HCT116 (cell line): ENCODE data around the gene NRGN. TPM values are rescaled to one million over a fixed set of nuclear protein-coding genes. Genes with fewer than 3 reads are reported as not detected.

Source experiments
- ATAC-seq: fragments of 200-7000 bp; cut with Tn5 transposase; 2 replicates; pipeline ENCODE4 v1.9.1; 2020; ENCODE audit warnings: mild to moderate bottlenecking, moderate library complexity
- BruUV-seq: library from RNA; stranded (reverse); fragments of 400-500 nt; replicated peaks from 2 replicates; lab custom pipeline; 2021; lab: Mats Ljungman, UMichigan
- CTCF ChIA-PET: fragments of 300-600 bp; sonication (Branson Sonifier 250); formaldehyde crosslinking; loops from one replicate; lab custom pipeline; 2021; ENCODE audit warnings: antibody characterized with exemption; lab: Charles Lee
- POLR2A ChIA-PET: fragments of 300-600, 350-600 bp; sonication (Branson Sonifier 250); formaldehyde crosslinking; loops from one replicate; lab custom pipeline; 2021; ENCODE audit warnings: antibody characterized with exemption; lab: Charles Lee
- RAD21 ChIA-PET, 2 experiments: fragments of 300-600 bp; sonication (Branson Sonifier 250); formaldehyde crosslinking; loops; one replicate each; lab custom pipeline; 2023; ENCODE audit warnings: low total read pairs in 2 of 2; ENCODE audit not compliant: uncharacterized antibody in 2 of 2, unreplicated experiment in 2 of 2, low non-redundant PET in 1 of 2; lab: Charles Lee
- DNase-seq: peaks from one replicate; pipeline ENCODE4 v3.0.0-alpha.2; 2010; ENCODE audit warnings: low read depth, low spot score
- H2AFZ ChIP-seq: fragments of 200-600 bp; shearing (Covaris generic), sonication (generic); 2 replicates; pipeline ENCODE4 v1.6.1; 2017; ENCODE audit warnings: low read depth, mixed run types, mixed read lengths, antibody characterized with exemption, low read length; ENCODE audit not compliant: poor library complexity, severe bottlenecking
- H3K27ac ChIP-seq: 2 replicates; pipeline ENCODE4 v1.5.1; 2012; ENCODE audit warnings: low read depth, low read length
- H3K27me3 ChIP-seq: fragments of 200-600 bp; sonication (generic); 2 replicates; pipeline ENCODE4 v1.6.1; 2016; ENCODE audit warnings: mixed run types, low read length, mixed read lengths; ENCODE audit not compliant: insufficient read depth
- H3K36me3 ChIP-seq, 2 experiments: fragments of 200-500 bp in 1 of 2; fragments of 200-600 bp in 1 of 2; sonication (Bioruptor generic) in 1 of 2; sonication (generic) in 1 of 2; 2 replicates each; pipeline versions ENCODE4 v1.5.1 to v1.6.1; 2014 to 2016; ENCODE audit warnings: low read length in 2 of 2, inconsistent platforms in 1 of 2, mixed read lengths in 1 of 2, mixed run types in 1 of 2; ENCODE audit not compliant: insufficient read depth in 2 of 2, control insufficient read depth in 1 of 2
- H3K4me1 ChIP-seq, 2 experiments: fragments of 200-600 bp in 1 of 2; sonication (generic) in 1 of 2; 2 replicates each; pipeline versions ENCODE4 v1.5.1 to v1.6.1; 2012 to 2017; ENCODE audit warnings: low read length in 2 of 2, inconsistent platforms in 1 of 2, mild to moderate bottlenecking in 1 of 2, mixed read lengths in 1 of 2, mixed run types in 1 of 2, moderate library complexity in 1 of 2; ENCODE audit not compliant: insufficient read depth in 2 of 2, control insufficient read depth in 1 of 2
- H3K4me2 ChIP-seq: fragments of 200-600 bp; sonication (generic); 2 replicates; pipeline ENCODE4 v1.6.1; 2017; ENCODE audit warnings: mixed run types, low read length, mixed read lengths
- H3K4me3 ChIP-seq, 2 experiments: fragments of 200-600 bp in 1 of 2; sonication (generic) in 1 of 2; replicated peaks in 1 of 2; 2 replicates each; pipeline ENCODE4 v1.5.1; 2011 to 2016; ENCODE audit warnings: low read length in 2 of 2, control low read depth in 1 of 2, low read depth in 1 of 2, mild to moderate bottlenecking in 1 of 2, mixed read lengths in 1 of 2, mixed run types in 1 of 2
- H3K79me2 ChIP-seq: fragments of 200-600 bp; sonication (generic); 2 replicates; pipeline ENCODE4 v1.6.1; 2017; ENCODE audit warnings: mild to moderate bottlenecking, mixed run types, low read length, moderate library complexity, mixed read lengths; ENCODE audit not compliant: insufficient read depth
- H3K9ac ChIP-seq: fragments of 200-600 bp; sonication (generic); 2 replicates; pipeline ENCODE4 v1.6.1; 2016; ENCODE audit warnings: low read length, mixed read lengths
- H3K9me2 ChIP-seq: fragments of 200-600 bp; sonication (generic), shearing (Covaris generic); 2 replicates; pipeline ENCODE4 v1.6.1; 2017; ENCODE audit warnings: mixed run types, mild to moderate bottlenecking, moderate library complexity; ENCODE audit not compliant: insufficient read depth
- H3K9me3 ChIP-seq, 2 experiments: fragments of 200-500 bp in 1 of 2; fragments of 200-600 bp in 1 of 2; sonication (Bioruptor generic) in 1 of 2; sonication (generic) in 1 of 2; 2 replicates each; pipeline ENCODE4 v1.6.1; 2014 to 2017; ENCODE audit warnings: low read length in 2 of 2, mixed read lengths in 2 of 2, inconsistent platforms in 1 of 2, low read depth in 1 of 2, mild to moderate bottlenecking in 1 of 2, mixed run types in 1 of 2, moderate library complexity in 1 of 2; ENCODE audit not compliant: control insufficient read depth in 1 of 2, insufficient read depth in 1 of 2
- H4K20me1 ChIP-seq: fragments of 200-600 bp; sonication (generic), shearing (Covaris generic); 2 replicates; pipeline ENCODE4 v1.6.1; 2017; ENCODE audit warnings: mixed run types, mild to moderate bottlenecking, moderate library complexity; ENCODE audit not compliant: insufficient read depth
- EGR1 ChIP-seq: IDR thresholded peaks from 2 replicates; pipeline ENCODE4 v1.6.1; 2012; ENCODE audit warnings: low read depth
- FOSL1 ChIP-seq: IDR thresholded peaks from 2 replicates; pipeline ENCODE4 v1.6.1; 2012; ENCODE audit warnings: low read depth
- RAD21 ChIP-seq: IDR thresholded peaks from 2 replicates; pipeline ENCODE4 v1.6.1; 2012; ENCODE audit warnings: low read depth, mild to moderate bottlenecking
- SIN3A ChIP-seq: IDR thresholded peaks from 2 replicates; pipeline ENCODE4 v1.6.1; 2012; ENCODE audit warnings: low read depth
- SP1 ChIP-seq: IDR thresholded peaks from 2 replicates; pipeline ENCODE4 v1.6.1; 2012; ENCODE audit warnings: low read depth
- intact Hi-C: fragments of 100-400 bp; cut with micrococcal nuclease; formaldehyde crosslinking; loops from 2 replicates; pipeline ENCODE4 v1.10.0; 2022
- total RNA-seq: library from RNA; stranded (reverse); gene quantifications from one replicate; pipeline ENCODE4 v1.2.1, GENCODE V29; 2021; ENCODE audit not compliant: unreplicated experiment

NRGN gene
- total RNA-seq, 1 experiment from 2014 or later = 33.3 TPM

DNA sequence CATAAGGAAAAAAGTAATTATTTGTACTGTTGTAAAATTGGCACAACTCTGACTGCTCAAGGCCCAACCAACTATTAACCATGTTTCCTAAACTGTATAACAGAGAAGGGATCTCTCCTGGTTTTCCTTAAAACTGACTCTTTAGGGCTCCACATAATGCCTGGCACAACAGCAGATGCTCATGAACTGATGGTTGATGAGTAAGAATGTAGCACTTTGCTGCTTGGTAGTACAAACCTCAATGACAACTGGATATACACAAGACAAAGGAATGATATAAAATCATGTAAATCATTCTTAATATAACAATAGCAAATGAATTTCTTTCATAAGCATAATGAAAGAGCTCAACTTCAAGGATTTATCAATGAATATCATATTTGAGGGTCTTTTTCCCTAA is 48.8 kb downstream of the NRGN start:
- H3K4me1 ChIP-seq = peaks cover 0 to 5% of the 10 kb centered on the region in 2 experiments; a peak in 2 of 4 replicates
- POLR2A ChIA-PET = no interaction called here
- DNase-seq = no peak
- H3K27me3 ChIP-seq = no peaks in the 10 kb centered on the region
- no peak overlapping the region for H3K4me3 ChIP-seq
- no peak overlapping the region for H3K9ac ChIP-seq
- H2AFZ ChIP-seq = no peak overlapping the region
- H4K20me1 ChIP-seq = 0 out of 2 replicates have a peak, but pooled peaks cover 18% of the 10 kb centered on the region
- no peaks in the 10 kb centered on the region for H3K9me2 ChIP-seq
- H3K9me3 ChIP-seq = no peaks in the 10 kb centered on the region
- TF ChIP-seq FOSL1 (no peak), SIN3A (no peak), SP1 (no peak)
- TF ChIP-seq, all 23 proteins: peak for 0
- BruUV-seq = no TSS peak
- ChIA-PET RAD21 (no interaction called here), CTCF (interaction anchor here (0.8 kb wide), 1 partner anchor 10 kb away, joined by 4 read pairs; no protein-coding TSS in a partner anchor)
- intact Hi-C loops = no loop called here
- Histone ChIP-seq H3K27ac (no peak overlapping the region), H3K79me2 (peaks cover 69% of the 10 kb centered on the region), H3K36me3 (no peaks in the 10 kb centered on the region), H3K4me2 (no peak overlapping the region)
- ATAC-seq = no peak

DNA sequence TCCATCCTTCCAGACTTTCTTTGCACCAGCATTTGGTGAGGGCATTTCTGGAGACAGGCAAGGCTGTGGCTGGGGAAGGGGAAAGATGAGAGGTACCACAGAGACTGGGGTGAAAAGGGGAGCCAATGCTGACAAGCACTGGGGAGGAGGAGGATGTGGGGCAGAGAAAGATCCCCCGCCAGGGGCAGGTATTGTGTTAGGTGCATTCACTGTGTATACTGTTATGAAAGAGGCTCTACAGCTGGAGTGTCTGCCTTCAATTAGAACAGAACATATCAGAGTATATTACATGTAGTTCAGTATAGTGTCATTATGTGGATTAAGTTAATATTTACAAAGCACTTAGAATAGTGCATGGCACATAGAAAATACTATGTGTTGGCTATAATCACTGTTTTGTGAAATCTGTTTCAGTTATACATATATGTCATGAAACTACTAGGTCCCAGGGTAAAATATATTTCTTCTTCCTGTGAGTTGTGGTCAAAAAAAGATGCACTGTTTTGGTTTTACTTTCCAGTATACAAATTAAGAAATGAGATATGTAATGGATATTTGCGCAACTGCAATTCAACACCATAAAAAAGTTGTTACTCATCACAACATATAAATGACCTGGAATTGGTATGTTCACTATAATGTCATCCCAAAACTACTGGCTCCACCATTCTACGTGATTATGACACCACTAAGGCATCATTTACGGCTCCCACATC is 52.0 kb downstream of the NRGN start:
- TF ChIP-seq FOSL1 (no peak), EGR1 (no peak), RAD21 (no peak), SIN3A (no peak)
- Histone ChIP-seq H3K79me2 (peaks cover 95% of the 10 kb centered on the region), H3K4me2 (no peak overlapping the region), H4K20me1 (0 out of 2 replicates have a peak, but pooled peaks cover 18% of the 10 kb centered on the region), H2AFZ (no peak overlapping the region), H3K27me3 (no peaks in the 10 kb centered on the region), H3K9me3 (no peaks in the 10 kb centered on the region), H3K9ac (no peak overlapping the region), H3K9me2 (no peaks in the 10 kb centered on the region), H3K4me3 (no peak overlapping the region), H3K36me3 (no peaks in the 10 kb centered on the region), H3K4me1 (peaks cover 0 to 11% of the 10 kb centered on the region in 2 experiments; a peak in 2 of 4 replicates), H3K27ac (no peak overlapping the region)
- DNase-seq = no peak
- BruUV-seq = no TSS peak
- intact Hi-C loops = loop anchor here (2.0 kb wide), 1 partner anchor 45 kb away; no protein-coding TSS in a partner anchor
- ChIA-PET RAD21 (no interaction called here), CTCF (interaction anchor here (4.0 kb wide), 1 partner anchor 18 kb away, joined by 27 read pairs; no protein-coding TSS in a partner anchor), POLR2A (no interaction called here)
- no peak for ATAC-seq
